ENCODE data around the gene HIC2. TPM values are rescaled to one million over a fixed set of nuclear protein-coding genes. Genes with fewer than 3 reads are reported as not detected.
"Not testable (repeated sequence)": the region's sequence is repeated elsewhere in the genome, so short reads cannot be mapped to it uniquely, and the experiment has no call there.

HIC2 gene
- total RNA-seq, 1 donor from 2014 or later, result 2.7 TPM

DNA sequence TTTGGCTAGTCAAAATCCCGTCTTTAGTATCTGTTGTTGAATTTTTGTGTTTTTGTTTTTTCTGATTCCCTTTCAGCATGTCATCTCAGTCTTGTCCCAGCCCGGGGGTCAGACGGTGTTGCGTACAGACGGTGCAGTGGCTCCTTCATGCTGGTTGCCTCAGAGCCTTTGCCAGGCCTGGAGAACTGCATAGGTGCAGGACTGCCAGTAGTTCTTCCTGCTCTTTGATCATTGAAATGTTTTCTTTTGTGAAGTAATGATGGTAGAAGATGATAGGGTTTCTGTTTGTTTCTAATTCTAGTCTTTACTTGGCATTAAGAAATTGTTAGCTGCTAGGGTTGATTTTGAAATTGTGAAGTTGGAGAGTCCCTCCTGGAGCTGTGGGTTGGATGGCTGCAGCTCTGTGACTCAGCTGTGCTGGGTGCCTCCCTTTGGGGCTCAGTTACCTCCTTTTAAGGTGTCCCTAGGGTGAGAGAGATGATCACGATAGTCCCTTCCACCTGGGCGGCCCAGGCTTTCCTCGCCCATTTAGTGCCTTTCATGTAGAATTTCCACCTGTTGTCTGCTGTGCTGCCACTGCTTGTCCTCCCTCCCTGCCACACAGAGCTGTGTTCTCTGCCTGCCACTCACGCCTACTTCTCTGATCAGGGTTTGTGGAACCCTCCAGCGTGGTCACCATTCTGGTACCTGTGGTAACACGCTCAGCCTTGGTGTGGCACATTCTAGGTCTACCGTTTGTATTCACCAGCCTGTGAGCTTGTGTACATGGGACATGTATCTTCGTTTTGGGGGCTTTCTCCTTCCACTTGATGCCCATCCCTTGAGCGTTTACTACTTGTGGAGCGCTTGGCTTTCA is 17.4 kb downstream of the HIC2 start:
- not testable (repeated sequence) for DNase-seq (ENCODE audit: low read depth)

DNA sequence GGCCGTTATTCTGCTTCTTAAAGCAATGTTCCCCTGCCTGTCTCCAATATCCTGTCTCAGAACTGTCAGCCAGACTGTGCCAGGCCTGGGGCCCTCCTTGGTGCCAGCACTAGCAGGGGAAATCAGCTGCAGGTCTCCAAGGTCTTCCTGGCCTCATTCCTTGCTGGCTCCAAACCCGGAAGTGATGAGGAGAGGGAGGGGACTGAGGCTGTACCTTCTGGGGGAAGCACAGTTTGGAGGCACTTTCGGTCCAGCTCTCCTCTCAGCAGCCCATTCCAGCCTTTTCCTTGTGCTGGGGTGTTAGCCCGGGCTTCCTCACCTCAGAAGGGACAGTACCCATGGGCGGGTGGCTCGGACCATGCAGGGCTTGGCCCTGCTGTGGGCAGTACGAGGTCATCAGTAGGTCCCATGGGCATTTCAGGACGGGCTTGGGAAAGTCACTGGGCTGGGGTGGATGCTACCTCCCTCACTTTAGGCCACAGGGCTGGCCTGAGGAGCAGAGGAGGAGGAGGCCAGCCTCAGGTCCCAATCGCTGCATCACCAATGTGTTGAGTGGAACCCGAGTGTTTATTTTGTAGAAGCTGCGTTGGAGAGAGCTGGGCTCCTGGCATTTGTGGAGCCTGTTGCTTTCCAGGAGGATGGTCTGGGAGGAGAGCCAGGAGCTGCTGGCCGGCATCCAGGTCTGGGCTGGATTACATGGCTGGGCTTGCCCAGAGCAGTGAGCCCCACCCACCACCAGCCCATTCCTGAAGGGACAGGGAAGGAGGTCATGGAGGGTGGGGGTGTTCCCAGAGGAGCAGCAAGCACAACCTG is 19.0 kb downstream of the HIC2 start:
- not testable (repeated sequence) for DNase-seq (ENCODE audit: low read depth)

DNA sequence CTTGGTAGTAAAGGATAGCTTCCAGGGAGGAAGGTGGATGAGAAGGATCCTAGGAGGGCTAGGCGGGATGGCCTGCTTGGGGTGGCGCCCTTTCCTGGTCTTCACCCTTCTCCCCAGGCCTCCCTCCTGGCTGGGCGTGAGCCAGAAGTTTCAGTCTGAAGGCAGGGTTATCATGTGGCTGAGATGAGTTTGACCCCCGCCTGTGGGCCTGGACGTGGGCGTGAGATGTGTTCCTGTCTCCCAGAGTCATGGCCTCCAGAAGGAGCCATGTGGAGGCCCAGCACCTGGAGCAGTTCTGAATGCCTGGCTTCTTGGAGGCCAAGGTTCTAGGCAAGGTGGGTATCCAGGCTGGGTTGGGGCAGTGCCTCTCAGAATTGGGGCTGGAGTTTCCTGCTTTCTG is 20.8 kb downstream of the HIC2 start:
- DNase-seq (ENCODE audit: low read depth), result not testable (repeated sequence)

DNA sequence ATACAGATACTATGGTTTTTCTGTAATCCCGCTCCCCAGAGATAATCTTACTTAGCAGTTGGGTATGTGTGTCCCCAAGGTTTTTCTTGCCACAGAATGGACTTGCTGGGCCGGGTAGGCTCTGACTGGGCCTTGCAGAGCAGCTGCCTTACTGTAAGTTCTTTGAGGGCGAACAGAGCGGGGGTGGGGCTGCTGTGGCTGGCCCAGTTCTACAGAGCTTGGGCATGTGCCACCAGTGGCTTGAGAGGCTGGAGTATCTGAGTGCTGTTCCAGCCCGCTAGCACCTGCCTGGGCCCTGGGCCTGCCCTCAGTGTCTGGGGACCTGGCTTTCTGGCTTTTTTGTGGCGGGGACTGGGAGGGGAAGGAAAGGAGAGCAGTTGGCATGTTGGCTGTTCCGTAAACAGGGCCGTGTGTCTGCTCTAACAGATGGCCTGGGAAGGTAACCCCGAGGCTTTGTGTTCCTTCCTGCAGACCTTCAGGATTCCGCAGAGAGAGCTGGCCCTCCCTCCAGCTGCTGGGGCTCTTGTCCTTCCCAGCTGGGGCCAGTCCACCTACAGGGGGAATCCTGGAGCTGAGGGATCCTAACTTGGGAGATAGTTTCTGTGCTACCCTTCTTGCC is 23.0 kb downstream of the HIC2 start:
- DNase-seq (ENCODE audit: low read depth), result not testable (repeated sequence)

DNA sequence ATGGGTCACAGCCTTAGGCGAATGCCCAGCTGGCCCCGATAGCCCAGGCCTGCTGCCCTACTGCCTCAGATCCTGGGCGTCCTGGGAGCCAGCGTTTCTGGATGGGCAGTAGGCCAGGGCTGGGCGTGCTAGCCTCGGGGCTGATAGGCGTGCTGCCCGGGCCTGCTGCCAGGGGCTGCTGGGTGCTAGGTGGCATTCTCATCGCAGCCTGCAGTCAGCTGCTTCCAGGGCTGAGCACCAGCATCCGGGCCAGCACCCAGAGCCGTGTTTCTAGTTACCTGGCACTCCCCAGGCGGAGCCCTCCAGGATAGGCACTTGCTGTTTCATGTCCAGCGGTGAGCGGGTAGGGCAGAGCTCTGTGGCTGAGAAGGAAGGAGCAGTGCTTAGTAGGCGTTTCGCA is 23.5 kb downstream of the HIC2 start:
- DNase-seq (ENCODE audit: low read depth), result not testable (repeated sequence)

DNA sequence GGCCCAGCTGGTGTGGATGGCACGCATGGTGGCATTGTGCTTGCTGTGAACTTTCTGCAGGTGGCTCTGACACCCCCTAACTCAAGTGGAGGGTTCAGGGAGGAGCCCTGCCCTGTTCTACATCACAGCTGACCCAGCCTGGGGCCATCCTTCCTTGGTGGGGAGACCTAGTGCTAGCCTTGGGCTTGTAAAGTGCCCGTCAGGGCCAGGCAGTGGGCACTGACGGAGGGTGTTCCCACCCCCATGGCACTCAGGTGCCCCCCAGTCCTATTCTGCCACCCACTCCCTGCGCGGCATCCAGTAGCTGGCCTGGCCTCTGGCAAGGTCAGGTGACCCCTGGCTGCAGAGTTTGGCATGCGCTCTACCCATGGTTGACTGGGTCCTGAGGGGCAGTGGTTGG is 24.0 kb downstream of the HIC2 start:
- not testable (repeated sequence) for DNase-seq (ENCODE audit: low read depth)

DNA sequence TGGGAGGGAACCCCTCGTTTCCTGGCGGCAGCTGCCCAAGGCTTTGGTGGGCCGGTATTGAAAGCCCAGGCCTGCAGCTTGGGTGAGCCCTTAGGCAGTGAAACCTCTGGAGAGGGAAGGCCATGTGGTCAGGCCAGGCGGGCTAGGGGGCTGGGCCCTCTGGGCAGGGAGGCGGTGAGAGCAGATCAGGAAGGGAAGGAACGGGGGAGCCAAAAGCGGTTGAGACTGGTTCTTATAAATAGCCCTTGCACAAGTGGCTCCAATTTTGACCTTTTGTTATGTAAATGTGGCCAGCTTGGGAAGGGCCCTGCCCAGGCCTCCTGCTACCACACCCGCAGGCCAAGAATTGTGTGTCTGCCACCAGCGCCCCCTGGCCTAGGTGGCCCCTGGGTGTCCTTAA is 25.0 kb downstream of the HIC2 start:
- DNase-seq (ENCODE audit: low read depth), result not testable (repeated sequence)

DNA sequence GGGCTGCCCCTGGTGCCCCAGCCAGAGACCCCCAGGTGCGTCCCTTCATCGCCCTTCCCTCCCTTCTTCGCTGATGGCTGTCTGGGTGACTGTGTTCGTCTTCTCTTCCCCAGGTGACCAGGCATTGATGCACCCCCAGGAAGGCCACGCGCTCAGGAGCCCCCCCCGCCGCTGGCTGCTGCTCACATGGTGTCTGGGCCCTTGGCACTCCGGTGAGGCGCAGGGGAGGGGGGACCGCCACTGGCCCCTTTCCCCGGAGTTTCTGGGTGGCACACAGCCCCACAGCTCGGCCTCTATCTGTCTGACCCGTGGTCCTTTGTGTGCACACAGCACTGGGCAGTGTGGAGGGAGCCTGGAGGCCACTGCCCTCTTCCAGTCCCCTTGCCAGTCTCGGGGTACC is 25.5 kb downstream of the HIC2 start:
- DNase-seq (ENCODE audit: low read depth), result not testable (repeated sequence)

DNA sequence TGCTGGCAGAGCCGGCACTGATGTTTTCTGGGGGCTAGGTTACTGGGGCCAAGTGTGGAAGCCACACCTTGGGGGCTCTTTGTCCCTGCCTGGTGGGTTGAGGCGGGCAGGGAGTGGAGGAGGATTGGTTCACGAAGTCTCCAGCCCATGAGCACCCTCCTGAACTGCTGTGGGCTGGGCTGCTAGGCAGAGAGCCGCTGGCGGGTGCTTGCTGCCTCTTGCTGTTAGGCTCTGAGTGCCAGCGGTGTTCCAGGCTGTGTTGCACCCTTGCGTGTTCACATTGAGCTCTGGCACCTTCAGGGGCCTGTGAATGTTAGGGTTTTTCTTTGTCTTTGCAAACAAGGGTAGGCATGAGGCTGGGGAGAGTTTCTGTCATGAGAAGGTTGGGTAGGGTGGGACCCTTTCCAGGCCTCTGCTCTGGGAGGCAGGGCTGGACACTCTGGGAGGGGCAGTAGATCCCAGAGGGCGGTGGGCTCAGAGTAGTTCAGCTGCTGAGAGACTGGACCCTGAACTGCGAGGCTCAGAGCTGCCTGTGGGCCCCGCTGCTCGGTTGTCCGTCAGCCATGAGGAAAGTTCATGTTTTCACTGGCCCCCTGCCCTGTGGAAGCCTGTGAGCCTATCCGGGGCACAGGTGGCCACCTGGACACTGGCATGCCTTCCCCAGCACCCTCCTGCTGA is 26.0 kb downstream of the HIC2 start:
- no peak for DNase-seq (ENCODE audit: low read depth)

DNA sequence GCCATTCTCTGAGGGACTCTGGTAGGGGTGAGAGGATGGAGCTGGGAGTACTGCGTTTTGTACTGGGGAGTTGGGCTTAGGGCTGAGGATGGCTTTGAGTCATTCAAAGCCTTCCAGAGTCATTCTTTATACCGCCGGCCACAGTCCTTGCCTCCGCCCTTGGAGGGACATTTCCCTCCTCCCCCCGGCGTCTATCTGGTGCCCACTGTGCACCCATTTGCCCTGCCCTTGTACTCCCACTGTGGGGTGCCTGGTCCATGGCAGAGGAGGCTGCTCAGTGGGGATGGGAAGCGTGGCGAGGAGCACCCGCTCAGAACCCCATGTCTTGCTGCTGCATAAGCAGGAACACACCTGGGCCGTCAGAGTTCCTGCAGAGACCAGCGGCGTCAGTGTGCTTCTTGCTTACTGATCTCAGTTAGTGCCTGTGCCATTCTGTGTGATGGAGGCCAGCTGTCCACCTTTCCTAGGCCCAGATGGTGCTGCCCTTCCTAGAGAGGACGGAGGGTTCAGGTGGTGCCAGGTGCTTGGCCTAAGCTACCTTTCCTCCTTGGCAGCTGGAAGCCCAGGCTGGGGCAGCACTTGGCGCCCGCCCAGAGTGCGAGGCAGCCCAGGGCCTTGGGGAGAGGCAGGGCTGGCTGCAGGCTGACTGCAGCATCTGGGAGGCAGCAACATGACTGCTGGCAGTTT is 26.7 kb downstream of the HIC2 start:
- DNase-seq (ENCODE audit: low read depth), result no peak

DNA sequence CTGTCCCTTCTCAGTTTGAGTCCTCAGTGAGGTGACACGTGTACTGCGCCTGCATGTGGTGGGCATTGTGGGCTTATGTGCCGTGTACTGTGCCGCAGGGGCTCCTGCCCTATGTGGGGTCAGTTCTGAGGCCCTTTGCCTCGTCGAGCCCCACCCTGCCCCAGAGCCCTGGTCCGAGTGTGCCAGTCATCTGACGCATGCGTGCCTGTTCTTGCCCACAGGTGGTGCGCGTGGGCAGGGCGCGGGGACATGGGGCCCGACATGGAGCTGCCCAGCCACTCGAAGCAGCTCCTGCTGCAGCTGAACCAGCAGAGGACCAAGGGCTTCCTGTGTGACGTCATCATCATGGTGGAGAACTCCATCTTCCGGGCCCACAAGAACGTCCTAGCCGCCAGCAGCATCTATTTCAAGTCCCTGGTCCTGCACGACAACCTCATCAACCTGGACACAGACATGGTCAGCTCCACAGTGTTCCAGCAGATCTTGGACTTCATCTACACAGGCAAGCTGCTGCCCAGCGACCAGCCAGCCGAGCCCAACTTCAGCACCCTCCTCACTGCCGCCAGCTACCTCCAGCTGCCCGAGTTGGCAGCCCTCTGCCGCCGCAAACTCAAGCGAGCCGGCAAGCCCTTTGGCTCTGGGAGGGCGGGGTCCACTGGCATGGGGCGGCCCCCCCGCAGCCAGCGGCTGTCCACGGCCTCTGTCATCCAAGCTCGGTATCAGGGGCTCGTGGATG is 27.7 kb downstream of the HIC2 start:
- no peak for DNase-seq (ENCODE audit: low read depth)

DNA sequence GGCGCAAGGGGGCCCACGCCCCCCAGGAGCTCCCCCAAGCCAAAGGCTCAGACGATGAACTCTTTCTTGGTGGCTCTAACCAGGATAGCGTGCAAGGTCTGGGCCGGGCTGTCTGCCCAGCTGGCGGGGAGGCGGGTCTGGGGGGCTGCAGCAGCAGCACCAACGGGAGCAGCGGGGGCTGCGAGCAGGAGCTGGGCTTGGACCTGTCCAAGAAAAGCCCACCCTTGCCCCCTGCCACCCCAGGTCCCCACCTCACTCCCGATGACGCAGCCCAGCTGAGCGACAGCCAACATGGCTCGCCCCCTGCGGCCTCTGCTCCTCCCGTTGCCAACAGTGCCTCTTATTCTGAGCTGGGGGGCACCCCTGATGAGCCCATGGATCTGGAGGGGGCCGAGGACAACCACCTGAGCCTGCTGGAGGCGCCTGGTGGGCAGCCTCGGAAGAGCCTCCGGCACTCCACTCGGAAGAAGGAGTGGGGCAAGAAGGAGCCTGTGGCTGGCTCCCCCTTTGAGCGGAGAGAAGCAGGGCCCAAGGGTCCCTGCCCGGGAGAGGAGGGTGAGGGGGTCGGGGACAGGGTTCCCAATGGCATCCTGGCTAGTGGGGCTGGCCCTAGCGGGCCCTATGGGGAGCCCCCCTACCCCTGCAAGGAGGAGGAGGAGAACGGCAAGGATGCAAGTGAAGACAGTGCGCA is 28.4 kb downstream of the HIC2 start:
- no peak for DNase-seq (ENCODE audit: low read depth)

DNA sequence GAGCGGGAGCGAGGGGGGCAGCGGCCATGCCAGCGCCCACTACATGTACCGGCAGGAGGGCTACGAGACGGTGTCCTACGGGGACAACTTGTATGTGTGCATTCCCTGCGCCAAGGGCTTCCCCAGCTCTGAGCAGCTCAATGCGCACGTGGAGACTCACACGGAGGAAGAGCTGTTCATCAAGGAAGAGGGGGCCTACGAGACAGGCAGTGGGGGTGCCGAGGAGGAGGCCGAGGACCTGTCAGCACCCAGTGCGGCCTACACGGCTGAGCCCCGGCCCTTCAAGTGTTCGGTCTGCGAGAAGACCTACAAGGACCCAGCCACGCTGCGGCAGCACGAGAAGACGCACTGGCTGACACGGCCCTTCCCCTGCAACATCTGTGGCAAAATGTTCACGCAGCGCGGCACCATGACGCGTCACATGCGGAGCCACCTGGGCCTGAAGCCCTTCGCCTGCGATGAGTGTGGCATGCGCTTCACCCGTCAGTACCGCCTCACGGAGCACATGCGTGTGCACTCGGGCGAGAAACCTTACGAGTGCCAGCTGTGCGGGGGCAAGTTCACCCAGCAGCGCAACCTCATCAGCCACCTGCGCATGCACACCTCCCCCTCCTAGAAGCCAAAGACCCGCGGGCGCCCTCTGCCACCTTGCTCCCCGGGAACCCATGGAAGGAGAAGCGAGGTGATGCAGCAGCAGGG is 29.1 kb downstream of the HIC2 start:
- DNase-seq (ENCODE audit: low read depth), result no peak

DNA sequence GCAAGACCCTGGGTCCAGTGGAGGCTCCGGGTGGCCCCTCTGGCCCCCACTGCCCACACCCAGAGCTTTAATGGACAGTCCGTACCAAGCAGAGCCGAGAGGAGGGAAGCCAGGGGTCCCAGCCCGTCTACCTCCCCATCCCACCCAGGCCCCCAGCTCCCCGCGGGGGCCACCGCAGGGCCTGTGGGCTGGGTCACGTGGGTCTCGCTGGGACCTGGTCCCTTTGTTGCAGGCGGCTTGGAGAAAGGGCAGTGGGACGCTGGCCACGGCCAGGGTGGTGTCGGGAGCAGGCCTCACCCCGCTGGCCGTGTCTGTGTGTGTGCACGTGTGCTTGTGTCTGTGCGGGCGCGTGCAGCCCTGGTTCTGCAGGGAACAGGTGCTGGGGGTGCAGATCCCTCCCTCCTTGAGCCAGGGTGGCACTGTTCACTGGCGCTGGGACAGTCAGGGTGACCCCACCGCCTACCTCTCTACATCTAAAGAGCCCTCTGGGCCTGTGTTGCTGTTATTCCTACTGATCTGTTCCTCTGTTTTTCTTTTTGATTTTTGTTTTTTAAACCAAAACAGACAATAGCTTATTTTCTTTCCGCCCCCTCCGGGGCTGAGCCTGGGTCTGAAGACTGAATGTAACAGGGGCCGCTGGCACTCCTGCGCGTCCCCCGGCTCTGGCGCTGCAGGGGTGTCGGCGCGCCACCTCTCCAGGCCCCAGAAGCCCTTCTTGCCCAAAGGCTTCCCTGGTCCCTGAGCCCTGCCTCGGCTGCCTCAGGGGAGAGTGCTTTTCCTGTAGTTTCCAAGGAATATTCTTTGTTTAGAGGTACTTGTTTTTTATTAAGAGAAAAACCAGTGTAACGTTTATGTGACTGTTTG is 29.9 kb downstream of the HIC2 start:
- DNase-seq (ENCODE audit: low read depth), result no peak

DNA sequence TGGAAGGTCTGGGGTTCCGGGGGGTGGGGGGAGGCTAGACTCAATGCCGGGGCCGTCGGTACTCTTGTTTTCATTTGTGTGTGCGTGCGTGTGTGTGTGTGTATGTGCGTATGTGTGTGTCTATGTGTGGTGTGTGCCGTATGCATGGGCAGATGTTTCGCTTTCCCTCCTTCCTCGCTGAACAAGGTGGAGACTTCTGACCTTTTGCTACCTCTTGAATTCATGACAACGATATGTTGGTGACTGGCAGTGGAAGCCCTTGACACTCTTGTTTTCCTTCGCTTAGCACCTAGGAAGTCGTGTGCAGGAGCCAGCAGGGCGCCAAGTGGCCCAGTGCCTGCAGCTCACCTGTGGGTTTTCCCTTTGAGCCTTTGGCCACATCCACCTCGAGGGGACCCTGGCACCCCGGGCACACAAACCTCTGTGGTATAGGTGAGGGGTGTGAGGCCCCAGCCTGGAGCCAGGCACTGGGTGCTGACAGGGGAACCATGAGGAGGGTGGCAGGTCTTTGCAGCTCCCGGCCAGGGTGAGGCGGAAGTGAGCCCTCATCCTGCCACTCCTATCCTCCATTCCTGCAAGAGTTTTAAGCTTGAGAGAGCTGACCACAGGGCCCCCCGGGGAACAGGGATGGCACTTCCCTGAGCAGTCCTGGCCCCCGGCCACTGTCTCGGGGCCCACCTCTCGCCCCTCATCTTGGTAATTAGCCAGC is 30.7 kb downstream of the HIC2 start:
- no peak for DNase-seq (ENCODE audit: low read depth)

DNA sequence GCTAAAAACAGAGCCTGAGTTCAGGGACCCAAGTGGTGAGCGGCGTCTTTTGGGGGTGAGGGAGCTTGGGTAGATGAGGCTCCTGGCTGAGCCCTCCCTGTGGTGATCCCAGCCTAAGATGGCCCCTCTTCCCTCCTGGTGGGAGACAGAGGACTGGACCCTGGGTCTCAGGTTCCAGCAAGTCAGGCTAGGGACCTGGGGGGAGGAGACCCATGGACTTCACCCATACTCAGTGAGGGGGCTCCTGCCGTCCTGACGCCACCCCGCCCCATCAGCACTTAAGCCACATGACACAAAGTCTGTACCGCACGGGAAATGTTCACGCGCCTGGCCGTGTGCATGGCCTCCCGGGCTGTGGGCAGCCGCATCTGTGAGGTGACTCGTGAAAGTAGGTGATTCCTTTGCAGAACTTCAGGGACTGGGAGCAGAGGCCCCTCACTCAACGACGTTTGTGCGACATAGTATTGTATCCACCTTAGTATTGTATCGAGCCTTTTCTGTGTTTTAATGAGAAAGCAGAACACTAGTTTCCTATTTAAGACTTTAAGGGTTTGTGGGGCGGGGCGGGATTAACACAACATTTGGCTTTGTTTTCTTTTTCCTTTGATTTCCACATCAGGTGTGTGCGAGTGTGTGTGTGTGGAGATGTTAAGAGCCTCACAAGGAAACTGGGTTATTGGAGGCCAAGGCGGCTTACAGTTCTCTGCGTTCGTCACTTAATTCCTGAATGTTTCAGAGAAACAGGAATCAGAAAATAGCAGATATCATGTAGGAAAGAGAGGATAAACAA is 31.7 kb downstream of the HIC2 start:
- no peak for DNase-seq (ENCODE audit: low read depth)
